WERI-Rb-1 (cell line): ENCODE data around the gene C16orf78.

ENCODE experiments used
- DNase-seq: peaks from one replicate; pipeline ENCODE4 v3.0.0-alpha.2; 2020
- H3K27ac ChIP-seq: fragments of 250-450 bp; sonication (Bioruptor Pico); 2 replicates; pipeline ENCODE4 v1.5.1; 2020; ENCODE audit warnings: mild to moderate bottlenecking, moderate library complexity
- H3K27me3 ChIP-seq: fragments of 250-450 bp; sonication (Bioruptor Pico); 2 replicates; pipeline ENCODE4 v1.5.1; 2021; ENCODE audit warnings: mild to moderate bottlenecking, low read depth, moderate library complexity; ENCODE audit not compliant: insufficient read depth, severe bottlenecking
- H3K36me3 ChIP-seq: fragments of 250-450 bp; sonication (Bioruptor Pico); 2 replicates; pipeline ENCODE4 v1.5.1; 2020; ENCODE audit warnings: mild to moderate bottlenecking, moderate library complexity
- H3K4me3 ChIP-seq: 2 replicates; pipeline ENCODE4 v1.5.1; 2011; ENCODE audit warnings: low read depth, mild to moderate bottlenecking, control low read depth, low read length
- H3K9me3 ChIP-seq: fragments of 250-450 bp; sonication (Bioruptor Pico); 2 replicates; pipeline ENCODE4 v1.5.1; 2021; ENCODE audit warnings: mild to moderate bottlenecking, moderate library complexity; ENCODE audit not compliant: severe bottlenecking
- CTCF ChIP-seq: IDR thresholded peaks from 2 replicates; pipeline ENCODE4 v1.5.1; 2011; ENCODE audit warnings: low read depth, mild to moderate bottlenecking, control low read depth, inconsistent platforms, low read length

Gene C16orf78

GRCh38 chr16:49340466-49340865 is 33.1 kb upstream of the C16orf78 start:
- H3K36me3 ChIP-seq: no peaks in the 10 kb centered on the region
- no peaks in the 10 kb centered on the region for H3K9me3 ChIP-seq
- no peak for DNase-seq
- TF ChIP-seq CTCF: no peak
- no peak overlapping the region for H3K4me3 ChIP-seq
- no peak overlapping the region for H3K27ac ChIP-seq
- H3K27me3 ChIP-seq: no peaks in the 10 kb centered on the region

GRCh38 chr16:49341706-49342105 is 31.9 kb upstream of the C16orf78 start:
- no peaks in the 10 kb centered on the region for H3K36me3 ChIP-seq
- DNase-seq: no peak
- TF ChIP-seq CTCF: no peak
- H3K9me3 ChIP-seq: no peaks in the 10 kb centered on the region
- H3K27me3 ChIP-seq: no peaks in the 10 kb centered on the region
- H3K27ac ChIP-seq: no peak overlapping the region
- no peak overlapping the region for H3K4me3 ChIP-seq

- DNase-seq: no peak
- no peaks in the 10 kb centered on the region for H3K27me3 ChIP-seq
- H3K9me3 ChIP-seq: no peaks in the 10 kb centered on the region
- no peak overlapping the region for H3K27ac ChIP-seq
- no peak for TF ChIP-seq CTCF
- H3K4me3 ChIP-seq: no peak overlapping the region
- no peaks in the 10 kb centered on the region for H3K36me3 ChIP-seq
Measured at GRCh38 chr16:49342336-49343265, 31.0 kb upstream of the C16orf78 start.

- H3K27me3 ChIP-seq: no peaks in the 10 kb centered on the region
- H3K4me3 ChIP-seq: no peak overlapping the region
- no peaks in the 10 kb centered on the region for H3K36me3 ChIP-seq
- H3K9me3 ChIP-seq: no peaks in the 10 kb centered on the region
- DNase-seq: no peak
- no peak overlapping the region for H3K27ac ChIP-seq
- TF ChIP-seq CTCF: no peak
Measured at GRCh38 chr16:49343291-49343690, 30.3 kb upstream of the C16orf78 start.

GRCh38 chr16:49344401-49344800 is 29.2 kb upstream of the C16orf78 start:
- no peak overlapping the region for H3K27ac ChIP-seq
- no peak for DNase-seq
- no peaks in the 10 kb centered on the region for H3K9me3 ChIP-seq
- H3K27me3 ChIP-seq: no peaks in the 10 kb centered on the region
- H3K36me3 ChIP-seq: no peaks in the 10 kb centered on the region
- H3K4me3 ChIP-seq: no peak overlapping the region
- TF ChIP-seq CTCF: no peak

- Histone ChIP-seq H3K36me3 (no peaks in the 10 kb centered on the region), H3K27ac (no peak overlapping the region), H3K9me3 (no peaks in the 10 kb centered on the region), H3K4me3 (no peak overlapping the region), H3K27me3 (no peaks in the 10 kb centered on the region)
- no peak for DNase-seq
- no peak for TF ChIP-seq CTCF
Measured at GRCh38 chr16:49345829-49346228, 27.8 kb upstream of the C16orf78 start.
